NCI-H1930 (cell line): ENCODE results near the gene NRG2.
A peak's percentile ranks its signal among the peaks of the same experiment; 100 is the strongest.

Experiments used
- DNase-seq, 2 experiments: peaks; one replicate each; lab custom pipeline; 2025; lab: John Stamatoyannopoulos, UW

The NRG2 gene

GRCh38 chr5:139880416-139881142 lies 162.5 kb downstream of the NRG2 start:
- DNase-seq, result no peak

GRCh38 chr5:139878093-139878492 lies 165.0 kb downstream of the NRG2 start:
- DNase-seq, result no peak

GRCh38 chr5:139877129-139877597 lies 165.9 kb downstream of the NRG2 start:
- DNase-seq, result no peak

GRCh38 chr5:139875957-139876356 lies 167.1 kb downstream of the NRG2 start:
- DNase-seq, result no peak

GRCh38 chr5:139872851-139873794 lies 170.0 kb downstream of the NRG2 start:
- no peak for DNase-seq

GRCh38 chr5:139872052-139872766 lies 170.9 kb downstream of the NRG2 start:
- no peak for DNase-seq

GRCh38 chr5:139871614-139872013 lies 171.5 kb downstream of the NRG2 start:
- DNase-seq, result no peak

- no peak for DNase-seq
Observed at GRCh38 chr5:139870677-139871076, 172.4 kb downstream of the NRG2 start.

GRCh38 chr5:139869042-139869790 lies 173.9 kb downstream of the NRG2 start:
- no peak for DNase-seq

GRCh38 chr5:139867581-139867980 lies 175.5 kb downstream of the NRG2 start:
- no peak for DNase-seq

GRCh38 chr5:139867109-139867508 lies 176.0 kb downstream of the NRG2 start:
- DNase-seq, result no peak

- DNase-seq, result no peak
Observed at GRCh38 chr5:139864716-139865483, 178.2 kb downstream of the NRG2 start.

GRCh38 chr5:139863855-139864558 lies 179.1 kb downstream of the NRG2 start:
- peak in 1 of 2 experiments; percentile 29 for DNase-seq

GRCh38 chr5:139863361-139863760 lies 179.7 kb downstream of the NRG2 start:
- DNase-seq, result no peak

- DNase-seq, result no peak
Observed at GRCh38 chr5:139862803-139863202, 180.3 kb downstream of the NRG2 start.

- no peak for DNase-seq
Observed at GRCh38 chr5:139862313-139862712, 180.8 kb downstream of the NRG2 start.

- DNase-seq, result no peak
Observed at GRCh38 chr5:139861889-139862207, 181.3 kb downstream of the NRG2 start.

- no peak for DNase-seq
Observed at GRCh38 chr5:139861021-139861888, 181.8 kb downstream of the NRG2 start.

- no peak for DNase-seq
Observed at GRCh38 chr5:139859013-139859412, 184.1 kb downstream of the NRG2 start.
